ENCODE data around the gene GABARAPL1.

GRCh38 chr12:10179776-10180181 is 32.9 kb upstream of the GABARAPL1 start:
- TF ChIP-seq, protein P1, sequence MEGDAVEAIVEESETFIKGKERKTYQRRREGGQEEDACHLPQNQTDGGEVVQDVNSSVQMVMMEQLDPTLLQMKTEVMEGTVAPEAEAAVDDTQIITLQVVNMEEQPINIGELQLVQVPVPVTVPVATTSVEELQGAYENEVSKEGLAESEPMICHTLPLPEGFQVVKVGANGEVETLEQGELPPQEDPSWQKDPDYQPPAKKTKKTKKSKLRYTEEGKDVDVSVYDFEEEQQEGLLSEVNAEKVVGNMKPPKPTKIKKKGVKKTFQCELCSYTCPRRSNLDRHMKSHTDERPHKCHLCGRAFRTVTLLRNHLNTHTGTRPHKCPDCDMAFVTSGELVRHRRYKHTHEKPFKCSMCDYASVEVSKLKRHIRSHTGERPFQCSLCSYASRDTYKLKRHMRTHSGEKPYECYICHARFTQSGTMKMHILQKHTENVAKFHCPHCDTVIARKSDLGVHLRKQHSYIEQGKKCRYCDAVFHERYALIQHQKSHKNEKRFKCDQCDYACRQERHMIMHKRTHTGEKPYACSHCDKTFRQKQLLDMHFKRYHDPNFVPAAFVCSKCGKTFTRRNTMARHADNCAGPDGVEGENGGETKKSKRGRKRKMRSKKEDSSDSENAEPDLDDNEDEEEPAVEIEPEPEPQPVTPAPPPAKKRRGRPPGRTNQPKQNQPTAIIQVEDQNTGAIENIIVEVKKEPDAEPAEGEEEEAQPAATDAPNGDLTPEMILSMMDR (IDR thresholded peaks at IDR 0.05; ENCODE audit: insufficient read depth, low read length): no peak
- TF ChIP-seq POLR2AphosphoS5 (IDR thresholded peaks at IDR 0.05; ENCODE audit: low read depth): no peak

Data from HL-60 (cell line).